K562 (cell line): Measurements from ENCODE around the gene JPT2. TPM values are rescaled to one million over a fixed set of nuclear protein-coding genes. Genes with fewer than 3 reads are reported as not detected.

Source experiments
- ATF1 ChIP-seq, 2 experiments: fragments of 450-650 bp in 1 of 2; IDR thresholded peaks; 2 replicates each; pipeline ENCODE4 v1.6.1; 2016; ENCODE audit warnings: missing compliant biosample characterization in 1 of 2, missing genetic modification characterization in 1 of 2
- CGGBP1 ChIP-seq: fragments of 250-450 bp; sonication (Bioruptor Pico); IDR thresholded peaks from 2 replicates; pipeline ENCODE4 v1.9.0; 2021; ENCODE audit warnings: mild to moderate bottlenecking
- CREB1 ChIP-seq, 2 experiments: sonication (generic) in 1 of 2; formaldehyde crosslinking in 1 of 2; IDR thresholded peaks; 2 replicates each; pipeline versions ENCODE4 v1.6.1 to v1.8.0; 2012 to 2022; ENCODE audit warnings: inconsistent platforms in 1 of 2, mild to moderate bottlenecking in 1 of 2, missing genetic modification reagents in 1 of 2, moderate library complexity in 1 of 2
- ETV1 ChIP-seq: fragments of 450-650 bp; conservative IDR thresholded peaks from 2 replicates; pipeline ENCODE4 v1.6.1; 2016; ENCODE audit warnings: missing genetic modification characterization, control low read depth, low read depth, missing compliant biosample characterization
- HMGN3 ChIP-seq: IDR thresholded peaks from 2 replicates; pipeline ENCODE4 v1.6.1; 2011; ENCODE audit warnings: borderline replicate concordance, low read depth, mild to moderate bottlenecking, mixed read lengths, low read length; ENCODE audit not compliant: insufficient read length; ENCODE audit errors: extremely low read depth
- PHF20 ChIP-seq: fragments of 450-650 bp; IDR thresholded peaks from 2 replicates; pipeline ENCODE4 v1.6.1; 2018; ENCODE audit not compliant: partially characterized antibody
- RBFOX2 ChIP-seq: fragments of 200-400 bp; formaldehyde crosslinking; IDR thresholded peaks from 2 replicates; pipeline ENCODE4 v1.6.1; 2017; ENCODE audit warnings: low read depth, mild to moderate bottlenecking, low read length, moderate library complexity
- REST ChIP-seq, 2 experiments: fragments of 450-650 bp; formaldehyde crosslinking in 1 of 2; IDR thresholded peaks; 2 replicates each; pipeline versions ENCODE4 v1.4.0 to v1.6.1; 2014 to 2020; ENCODE audit warnings: mild to moderate bottlenecking in 2 of 2, borderline replicate concordance in 1 of 2, low read depth in 1 of 2
- RFX5 ChIP-seq: IDR thresholded peaks from 2 replicates; pipeline ENCODE4 v1.6.1; 2011; ENCODE audit warnings: low read depth, mild to moderate bottlenecking, improper control_type of control experiment, low read length
- RHOXF2B ChIP-seq: fragments of 250-450 bp; sonication (Bioruptor Pico); conservative IDR thresholded peaks from 2 replicates; pipeline ENCODE4 v1.5.1; 2021
- TCF7 ChIP-seq: sonication (generic); IDR thresholded peaks from 2 replicates; pipeline ENCODE4 v1.6.1; 2016; ENCODE audit warnings: antibody characterized with exemption, borderline replicate concordance
- TRIM28 ChIP-seq: fragments of 450-650 bp; IDR thresholded peaks from 2 replicates; pipeline ENCODE4 v1.6.1; 2017
- U2AF1 ChIP-seq: fragments of 200-400 bp; formaldehyde crosslinking; optimal IDR thresholded peaks from 2 replicates; pipeline ENCODE3; 2017; ENCODE audit warnings: mild to moderate bottlenecking, low read depth, low read length, moderate library complexity
- USF2 ChIP-seq: sonication (generic); formaldehyde crosslinking; IDR thresholded peaks from 2 replicates; pipeline ENCODE4 v1.5.0; 2020; ENCODE audit warnings: missing genetic modification reagents
- ZNF133 ChIP-seq: fragments of 250-450 bp; sonication (Bioruptor Pico); IDR thresholded peaks from 2 replicates; pipeline ENCODE4 v1.4.0; 2020; ENCODE audit warnings: mild to moderate bottlenecking
- ZNF75A ChIP-seq: fragments of 450-650 bp; formaldehyde crosslinking; IDR thresholded peaks from 2 replicates; pipeline ENCODE4 v1.4.0; 2020; ENCODE audit warnings: mild to moderate bottlenecking
- polyA plus RNA-seq, 8 experiments: library from polyadenylated mRNA; depleted of rRNA in 4 of 8; stranded (reverse) in 5 of 8; unstranded in 3 of 8; fragments of >200 nt; fragmentation: Nextera tagmentation in 2 of 8; fragmentation: Illumina TruSeq in 1 of 8; extraction: Ambion mirVana in 2 of 8; extraction: Trizol in 1 of 8; gene quantifications; 2 replicates each; pipeline versions ENCODE4 v1.2.1 to v1.2.3, GENCODE V29; 2011 to 2014; ENCODE audit warnings: inconsistent platforms in 1 of 8, missing spikeins in 1 of 8
- total RNA-seq, 7 experiments: library from RNA; depleted of rRNA in 6 of 7; stranded (reverse); fragments of >200 nt in 6 of 7; fragmentation: Illumina TruSeq in 2 of 7; extraction: Trizol in 2 of 7; gene quantifications; 2 replicates each; pipeline versions ENCODE4 v1.2.1 to v1.2.3, GENCODE V29; 2011 to 2021; ENCODE audit warnings: low replicate concordance in 1 of 7
- TF ChIP-seq, protein P1 (sequence below): fragments of 450-650 bp; formaldehyde crosslinking; IDR thresholded peaks from 2 replicates; pipeline ENCODE4 v1.4.0; 2020; ENCODE audit warnings: mild to moderate bottlenecking, moderate library complexity

The JPT2 gene
- total and polyA plus RNA-seq, 9 of the 15 experiments (the other 6 are each of a cell fraction or from before 2014, with no cell fraction given) = 25.5 to 133 (median 106) TPM

GRCh38 chr16:1645914-1646525 is 32.1 kb upstream of the JPT2 start (continued):
- TF ChIP-seq CGGBP1 (CRISPR knock-in tag) (no peak), TRIM28 (0 out of 2 replicates have a peak, but pooled peaks have one; percentile 20), ATF1 (CRISPR knock-in tag; IDR thresholded peaks at IDR 0.05) (no peak), ATF1 (tag; IDR thresholded peaks at IDR 0.05) (peak; percentile 45; the same call in 1 of the 2 replicates), HMGN3 (no peak), ZNF75A (CRISPR knock-in tag) (no peak), ETV1 (peak; percentile 15; the same call in 1 of the 2 replicates), USF2 (CRISPR knock-in tag) (no peak), U2AF1 (no peak), REST (IDR thresholded peaks at IDR 0.05; ENCODE audit: borderline replicate concordance) (no peak), REST (CRISPR knock-in tag; IDR thresholded peaks at IDR 0.05; ENCODE audit: low read depth) (no peak), ZNF133 (CRISPR knock-in tag) (no peak), CREB1 (IDR thresholded peaks at IDR 0.05) (no peak), CREB1 (CRISPR knock-in tag; IDR thresholded peaks at IDR 0.05) (no peak; the same call in 1 of the 2 replicates), RHOXF2B (no peak), RBFOX2 (no peak), RFX5 (no peak), TCF7 (no peak), PHF20 (no peak)
- TF ChIP-seq, protein P1, sequence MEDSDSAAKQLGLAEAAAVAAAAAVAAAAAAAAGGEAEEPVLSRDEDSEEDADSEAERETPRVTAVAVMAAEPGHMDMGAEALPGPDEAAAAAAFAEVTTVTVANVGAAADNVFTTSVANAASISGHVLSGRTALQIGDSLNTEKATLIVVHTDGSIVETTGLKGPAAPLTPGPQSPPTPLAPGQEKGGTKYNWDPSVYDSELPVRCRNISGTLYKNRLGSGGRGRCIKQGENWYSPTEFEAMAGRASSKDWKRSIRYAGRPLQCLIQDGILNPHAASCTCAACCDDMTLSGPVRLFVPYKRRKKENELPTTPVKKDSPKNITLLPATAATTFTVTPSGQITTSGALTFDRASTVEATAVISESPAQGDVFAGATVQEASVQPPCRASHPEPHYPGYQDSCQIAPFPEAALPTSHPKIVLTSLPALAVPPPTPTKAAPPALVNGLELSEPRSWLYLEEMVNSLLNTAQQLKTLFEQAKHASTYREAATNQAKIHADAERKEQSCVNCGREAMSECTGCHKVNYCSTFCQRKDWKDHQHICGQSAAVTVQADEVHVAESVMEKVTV (CRISPR knock-in tag) = no peak
